Activated CD4-positive, alpha-beta T cell treated with anti-CD3 and anti-CD28 coated beads, Interleukin-2, amount 50 U/mL, for 1 hour (primary cell): ENCODE data around the gene SOX18.
"Not testable (repeated sequence)": the region's sequence is repeated elsewhere in the genome, so short reads cannot be mapped to it uniquely, and the experiment has no call there.

Experiments
- DNase-seq: peaks from one replicate; pipeline ENCODE4 v3.0.0-alpha.2; 2020

SOX18 gene

DNA sequence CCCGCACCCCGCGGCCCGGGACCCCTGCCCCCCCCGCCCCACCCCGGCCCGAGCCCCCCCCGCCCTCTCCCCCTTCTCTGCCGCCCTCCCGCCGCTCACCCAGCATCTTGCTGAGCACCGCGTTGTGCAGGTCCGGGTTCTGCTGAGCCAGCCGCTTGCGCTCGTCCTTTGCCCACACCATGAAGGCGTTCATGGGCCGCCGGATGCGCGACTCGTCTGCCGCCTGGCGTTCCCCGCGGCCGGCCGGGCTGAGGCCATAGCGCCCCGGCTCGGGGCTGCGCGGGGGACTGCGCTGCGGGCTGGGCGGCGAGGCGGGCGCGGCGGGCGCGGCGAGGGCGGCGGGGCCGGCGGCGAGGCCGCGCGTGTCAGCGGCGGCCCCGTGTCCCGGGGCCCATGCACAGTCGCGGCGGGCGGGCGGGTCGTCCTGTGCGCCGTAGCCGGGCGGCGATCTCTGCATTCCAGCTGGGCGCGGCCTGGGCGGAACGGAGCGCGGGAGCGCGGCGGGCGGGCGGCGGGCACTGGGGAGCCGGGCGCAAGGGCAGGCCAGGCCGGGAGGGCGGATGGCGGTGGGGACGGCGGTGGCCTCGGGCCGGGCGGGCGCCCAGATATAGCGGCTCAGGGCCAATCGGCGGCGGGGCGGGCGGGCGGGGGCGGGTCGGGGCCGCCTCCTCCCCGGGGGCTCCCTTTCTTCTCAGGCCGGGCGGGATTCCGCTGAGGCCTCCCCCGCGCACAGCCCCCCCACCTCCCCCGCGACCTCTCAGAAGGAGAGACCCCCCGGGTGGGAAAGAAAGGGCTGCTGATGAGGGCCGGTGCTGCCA, at the start of gene SOX18:
Gene SOX18, minus strand, starts transcription at position 580 of the 818 bp plus-strand sequence. Its CDS starts 123 bp downstream, at position 457.
- peak; percentile 30 for DNase-seq

DNA sequence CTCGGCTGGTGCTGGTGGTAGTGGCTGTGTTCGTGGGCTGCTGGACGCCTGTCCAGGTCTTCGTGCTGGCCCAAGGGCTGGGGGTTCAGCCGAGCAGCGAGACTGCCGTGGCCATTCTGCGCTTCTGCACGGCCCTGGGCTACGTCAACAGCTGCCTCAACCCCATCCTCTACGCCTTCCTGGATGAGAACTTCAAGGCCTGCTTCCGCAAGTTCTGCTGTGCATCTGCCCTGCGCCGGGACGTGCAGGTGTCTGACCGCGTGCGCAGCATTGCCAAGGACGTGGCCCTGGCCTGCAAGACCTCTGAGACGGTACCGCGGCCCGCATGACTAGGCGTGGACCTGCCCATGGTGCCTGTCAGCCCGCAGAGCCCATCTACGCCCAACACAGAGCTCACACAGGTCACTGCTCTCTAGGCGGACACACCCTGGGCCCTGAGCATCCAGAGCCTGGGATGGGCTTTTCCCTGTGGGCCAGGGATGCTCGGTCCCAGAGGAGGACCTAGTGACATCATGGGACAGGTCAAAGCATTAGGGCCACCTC, 49.1 kb upstream of the SOX18 start:
- DNase-seq, result no peak

GRCh38 chr20:64096535-64096934, 47.1 kb upstream of the SOX18 start:
- DNase-seq, result no peak

GRCh38 chr20:64095927-64096326, 46.5 kb upstream of the SOX18 start:
- DNase-seq, result no peak

- no peak for DNase-seq
These were observed 46.0 kb upstream of the SOX18 start for GRCh38 chr20:64095455-64095854.

- DNase-seq, result no peak
These were observed 43.6 kb upstream of the SOX18 start for GRCh38 chr20:64093013-64093503.

DNA sequence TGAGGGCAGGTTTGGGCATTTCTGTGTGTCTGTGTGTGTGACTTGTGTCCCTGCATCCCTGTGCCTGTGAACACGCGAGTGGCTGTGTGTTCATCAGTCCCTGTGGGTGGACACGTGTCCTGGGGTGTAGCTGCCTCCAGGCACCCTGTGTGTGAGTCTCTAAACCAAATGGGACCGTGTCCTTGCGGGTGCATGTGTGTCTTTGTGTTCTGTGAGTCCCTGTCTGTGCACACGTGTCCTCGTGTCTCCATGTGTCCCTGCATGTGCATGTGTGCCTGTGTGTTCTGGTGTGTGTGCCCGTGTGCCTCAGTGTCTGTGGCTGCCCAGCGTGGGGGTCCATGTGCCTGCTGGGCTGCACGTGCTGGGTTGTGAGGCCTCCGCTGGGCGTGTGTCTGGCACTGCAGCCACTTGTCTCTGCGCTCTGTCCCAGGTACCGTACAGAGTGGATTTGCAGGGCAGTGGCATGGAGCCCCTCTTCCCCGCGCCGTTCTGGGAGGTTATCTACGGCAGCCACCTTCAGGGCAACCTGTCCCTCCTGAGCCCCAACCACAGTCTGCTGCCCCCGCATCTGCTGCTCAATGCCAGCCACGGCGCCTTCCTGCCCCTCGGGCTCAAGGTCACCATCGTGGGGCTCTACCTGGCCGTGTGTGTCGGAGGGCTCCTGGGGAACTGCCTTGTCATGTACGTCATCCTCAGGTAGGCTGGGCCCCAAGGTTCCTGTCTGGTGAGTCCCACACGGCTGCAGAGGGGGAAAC, 43.0 kb upstream of the SOX18 start:
- no peak for DNase-seq

DNA sequence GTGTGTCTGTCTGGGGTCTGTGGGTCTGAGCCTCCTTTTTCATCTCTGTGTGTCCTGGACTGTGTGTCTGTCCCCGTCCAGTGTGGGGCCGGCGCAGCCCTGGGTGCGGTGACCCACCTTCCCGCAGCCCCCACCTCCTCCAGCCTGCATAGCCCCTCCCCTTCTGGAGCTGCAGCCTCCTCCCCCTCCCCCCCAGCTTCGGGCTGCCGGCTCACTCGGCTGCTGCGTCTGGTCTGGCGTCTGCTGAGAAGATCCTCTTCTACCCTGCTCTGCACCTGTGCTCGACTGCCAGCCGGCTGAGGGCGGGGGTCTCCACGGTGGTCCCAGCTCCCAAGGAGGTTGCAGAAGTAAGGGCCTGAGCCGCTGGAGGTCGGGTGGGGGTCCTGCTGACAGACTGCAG, 42.3 kb upstream of the SOX18 start:
- DNase-seq, result no peak

DNA sequence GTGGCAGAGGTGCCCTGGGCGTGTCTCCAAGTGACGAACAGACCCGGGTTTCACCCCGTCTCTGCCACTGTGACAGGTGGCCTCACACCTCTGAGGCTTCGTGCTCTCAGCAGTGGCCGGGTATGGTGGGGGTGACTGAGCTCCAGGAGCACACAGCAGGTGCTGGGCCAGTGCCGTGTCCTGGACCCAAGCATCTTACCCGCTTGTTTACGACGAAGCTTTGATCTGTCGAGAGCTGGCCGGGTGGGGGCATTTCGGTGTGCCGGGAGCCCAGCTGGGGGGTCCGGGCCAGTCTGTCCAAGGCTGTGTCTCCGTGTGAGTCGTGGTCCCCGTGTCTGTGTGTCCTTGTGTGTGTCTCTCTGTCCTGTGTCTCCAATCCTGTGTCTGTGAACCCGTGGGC, 41.9 kb upstream of the SOX18 start:
- no peak for DNase-seq

DNA sequence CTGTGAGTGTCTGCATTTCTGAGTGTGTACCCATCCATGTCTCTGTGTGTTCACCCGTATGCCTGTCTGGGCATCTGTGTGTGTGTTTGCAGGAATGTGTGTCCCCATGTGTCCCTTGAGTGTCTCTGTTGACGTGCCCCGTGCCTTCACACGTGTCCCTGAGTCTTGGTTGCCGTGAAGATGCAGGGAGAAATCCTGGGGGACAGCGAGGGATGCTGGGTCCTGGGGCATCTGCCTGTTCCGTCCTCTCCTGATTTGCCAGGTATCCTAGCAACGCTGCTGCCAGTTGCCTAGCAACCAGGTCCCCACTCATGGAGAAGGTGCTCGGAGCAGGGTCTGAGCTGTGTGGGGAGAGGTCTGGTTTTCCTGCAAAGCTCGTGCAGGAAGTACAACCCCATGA, 40.7 kb upstream of the SOX18 start:
- DNase-seq, result no peak

DNA sequence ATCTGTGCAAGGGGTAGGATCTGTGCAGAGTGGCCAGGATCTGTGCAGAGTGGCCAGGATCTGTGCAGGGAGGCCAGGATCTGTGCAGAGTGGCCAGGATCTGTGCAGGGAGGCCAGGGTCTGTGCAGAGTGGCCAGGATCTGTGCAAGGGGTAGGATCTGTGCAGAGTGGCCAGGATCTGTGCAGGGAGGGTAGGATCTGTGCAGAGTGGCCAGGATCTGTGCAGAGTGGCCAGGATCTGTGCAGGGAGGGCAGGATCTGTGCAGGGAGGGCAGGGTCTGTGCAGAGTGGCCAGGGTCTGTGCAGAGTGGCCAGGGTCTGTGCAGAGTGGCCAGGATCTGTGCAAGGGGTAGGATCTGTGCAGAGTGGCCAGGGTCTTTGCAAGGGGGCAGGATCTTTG, 39.1 kb upstream of the SOX18 start:
- not testable (repeated sequence) for DNase-seq

GRCh38 chr20:64087226-64087825, 37.9 kb upstream of the SOX18 start:
- DNase-seq, result not testable (repeated sequence)

- DNase-seq, result no peak
These were observed 37.4 kb upstream of the SOX18 start for GRCh38 chr20:64086801-64087200.

DNA sequence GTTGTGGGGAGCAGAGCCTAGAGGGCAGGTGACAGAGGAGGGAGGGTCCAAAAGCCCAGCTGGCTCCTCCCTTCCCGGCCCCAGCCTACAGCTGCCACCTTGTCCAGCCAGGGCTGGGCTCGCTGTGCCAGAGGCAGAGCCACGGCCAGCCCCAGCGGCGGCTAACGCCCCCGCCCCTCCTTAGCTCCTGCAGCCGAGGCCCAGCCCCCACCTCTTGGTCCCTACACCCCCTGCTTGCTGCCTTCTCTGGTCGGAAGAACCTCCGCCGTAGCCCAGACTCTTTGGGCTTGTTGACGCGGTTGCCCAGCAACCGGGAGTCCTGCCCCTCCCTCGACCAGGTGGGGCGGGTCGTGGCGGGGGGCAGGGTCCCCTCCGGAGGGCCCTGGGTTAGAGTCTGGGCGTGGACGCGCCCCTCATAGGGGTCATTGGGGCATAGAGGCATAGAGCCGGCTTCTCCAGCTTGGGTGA, 35.3 kb upstream of the SOX18 start:
- no peak for DNase-seq

DNA sequence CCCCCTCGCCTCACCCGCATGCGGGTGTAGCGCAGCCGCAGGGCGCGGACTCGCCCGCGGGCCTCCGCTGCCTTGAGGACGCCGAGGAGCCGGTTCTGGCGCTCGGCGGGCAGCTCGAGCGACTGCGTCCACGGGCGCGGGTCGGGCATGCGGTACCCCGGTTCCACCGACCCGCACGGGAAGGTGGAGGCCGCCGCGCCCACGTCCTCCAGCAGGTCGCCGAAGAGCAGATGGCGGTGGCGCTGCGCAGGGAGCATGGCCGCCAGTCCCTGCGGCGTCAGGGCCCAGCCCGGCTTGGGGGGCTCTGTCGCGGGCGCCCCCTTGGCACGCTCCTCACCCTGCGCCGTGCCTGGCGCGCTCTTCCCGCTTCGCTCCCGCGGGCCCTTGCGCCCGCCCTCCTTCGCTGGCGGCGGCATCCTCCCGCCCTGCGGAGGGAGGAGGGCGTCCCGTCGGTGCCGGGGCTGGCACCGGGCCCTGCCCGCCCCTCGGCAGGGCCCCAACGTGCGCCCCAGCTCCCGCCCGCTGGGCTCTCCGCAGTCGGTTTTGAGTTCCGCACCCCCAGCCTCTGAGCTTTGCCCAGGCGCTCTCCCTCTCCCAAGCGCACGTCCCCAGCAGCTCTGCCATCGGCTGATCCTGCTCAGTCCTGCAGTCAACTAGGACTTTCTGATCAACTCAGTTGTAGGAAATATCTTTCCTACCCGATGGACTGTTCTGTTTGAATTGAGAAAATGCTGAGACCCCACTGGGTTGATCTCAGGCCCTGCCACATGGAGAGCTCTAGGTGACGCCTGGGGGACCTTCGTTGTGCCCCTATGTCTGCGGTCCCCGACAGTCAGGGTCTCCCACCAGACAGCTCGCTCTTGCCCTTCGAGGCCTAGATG, 34.6 kb upstream of the SOX18 start, which contains the start of gene LKAAEAR1:
Gene LKAAEAR1, minus strand, starts transcription at position 595 of the 881 bp plus-strand sequence. Its CDS starts 179 bp downstream, at position 416.
- DNase-seq, result no peak

DNA sequence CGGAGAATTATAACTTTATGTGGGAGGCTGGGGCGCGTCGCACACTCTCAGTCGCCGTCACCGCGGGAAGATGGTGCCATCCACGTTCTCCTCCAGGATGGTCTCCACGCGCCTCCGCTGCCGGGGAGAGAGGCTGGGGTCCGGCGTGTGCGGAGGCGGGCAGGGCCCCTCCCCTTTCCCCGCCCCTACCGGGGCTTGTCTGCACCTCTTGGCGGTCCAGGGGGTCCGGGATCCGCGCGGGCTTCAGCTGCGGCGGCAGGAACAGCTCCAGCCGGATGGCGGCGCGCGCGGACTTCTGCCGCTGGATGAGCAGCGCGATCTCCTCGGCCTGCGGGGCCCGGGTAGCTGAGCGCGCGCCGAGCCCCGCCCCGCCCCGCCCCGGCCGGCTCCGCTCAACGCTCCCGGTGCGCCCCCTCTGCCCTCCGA, 34.0 kb upstream of the SOX18 start:
- peak; percentile 68 for DNase-seq

DNA sequence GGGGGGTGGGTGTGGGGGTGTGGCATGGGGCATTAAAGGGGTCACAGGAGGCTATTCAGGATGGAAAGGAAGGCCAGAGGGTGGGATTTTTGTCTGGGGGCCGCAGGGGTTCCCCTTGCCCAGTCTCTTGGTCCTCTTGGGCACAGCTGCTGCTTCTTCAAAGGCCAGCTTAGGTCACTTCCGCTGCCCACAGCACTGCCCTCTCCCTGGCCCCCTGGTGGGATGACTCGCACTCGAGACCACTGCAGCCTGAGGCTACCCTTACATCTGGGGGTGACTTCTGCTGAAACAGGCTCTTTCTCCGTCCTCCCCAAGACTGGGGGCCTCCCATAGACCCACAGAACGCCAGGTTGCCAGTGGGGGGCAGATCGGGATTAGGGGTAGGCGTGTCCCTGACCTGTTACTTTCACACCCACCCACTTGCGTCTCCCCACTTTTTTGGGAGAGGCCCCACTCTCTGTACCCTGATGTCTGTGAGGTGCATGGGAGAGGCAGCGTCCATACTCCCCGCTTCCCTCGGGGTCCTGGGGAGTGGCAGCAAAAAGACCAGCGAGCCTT, 33.5 kb upstream of the SOX18 start:
- DNase-seq, result no peak

DNA sequence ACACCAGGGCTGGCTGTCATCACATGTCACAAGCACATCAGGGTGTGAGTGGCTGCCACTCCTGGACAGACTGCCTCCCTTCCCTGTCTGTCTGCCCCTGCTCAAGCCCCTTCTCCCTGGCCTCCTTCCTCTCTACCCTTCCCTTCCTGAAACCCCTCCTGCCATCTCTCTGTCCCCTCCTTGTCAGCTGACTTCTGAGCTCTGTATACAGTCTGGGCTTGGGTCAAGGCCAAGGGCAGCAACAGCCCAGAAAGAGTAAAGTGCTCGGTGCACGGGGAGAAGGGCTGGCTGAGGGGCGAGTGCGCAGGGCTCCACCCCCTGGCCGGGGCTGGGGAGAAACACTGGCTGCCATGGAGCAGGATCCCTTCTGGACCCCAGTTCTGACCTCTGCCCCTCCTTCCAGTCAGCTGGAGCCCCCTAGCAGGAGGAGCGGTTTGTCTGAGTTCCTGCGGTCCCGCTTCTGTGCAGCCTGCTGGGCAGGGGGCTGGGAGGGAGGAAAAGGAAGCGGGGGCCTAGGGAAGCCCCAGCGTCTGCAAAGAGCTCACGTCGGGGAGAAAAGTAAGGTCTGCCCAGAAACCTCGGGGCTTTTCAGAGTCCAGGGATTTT, 32.8 kb upstream of the SOX18 start:
- DNase-seq, result no peak

GRCh38 chr20:64081624-64081964, 32.2 kb upstream of the SOX18 start:
- DNase-seq, result no peak

- DNase-seq, result no peak
These were observed 31.6 kb upstream of the SOX18 start for GRCh38 chr20:64080813-64081623.
